Activated CD4-positive, alpha-beta T cell treated with anti-CD3 and anti-CD28 coated beads, Interleukin-2, Interleukin-4, amounts not matched to agents 100 ng/mL and 50 ng/mL, durations not matched to agents 16 hours and 8 hours (primary cell): ENCODE data around the gene KLK10.

Source experiments
- DNase-seq: peaks from one replicate; pipeline ENCODE4 v3.0.0-alpha.2; 2020; ENCODE audit warnings: low spot score

Gene KLK10

GRCh38 chr19:50967929-50968715 lies 51.4 kb downstream of the KLK10 start:
- no peak for DNase-seq

DNA sequence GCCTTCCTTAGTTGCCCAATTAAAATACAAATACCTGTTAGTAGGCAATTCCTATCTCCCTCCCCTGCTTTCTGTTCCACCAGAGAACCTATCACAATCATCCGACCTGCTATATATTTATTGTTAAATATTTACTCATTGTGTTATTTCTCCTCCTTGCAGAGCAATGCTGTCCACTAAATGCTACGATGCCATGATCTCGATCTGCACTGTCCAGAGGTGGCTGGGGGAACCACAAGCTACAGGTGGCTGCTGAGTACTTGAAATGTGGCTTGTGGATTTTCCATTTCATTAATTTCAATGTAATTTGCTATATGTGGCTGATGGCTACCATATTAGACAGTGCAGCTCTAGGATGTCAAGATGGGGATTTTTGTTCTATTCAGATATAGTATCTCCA lies 55.2 kb downstream of the KLK10 start:
- no peak for DNase-seq

DNA sequence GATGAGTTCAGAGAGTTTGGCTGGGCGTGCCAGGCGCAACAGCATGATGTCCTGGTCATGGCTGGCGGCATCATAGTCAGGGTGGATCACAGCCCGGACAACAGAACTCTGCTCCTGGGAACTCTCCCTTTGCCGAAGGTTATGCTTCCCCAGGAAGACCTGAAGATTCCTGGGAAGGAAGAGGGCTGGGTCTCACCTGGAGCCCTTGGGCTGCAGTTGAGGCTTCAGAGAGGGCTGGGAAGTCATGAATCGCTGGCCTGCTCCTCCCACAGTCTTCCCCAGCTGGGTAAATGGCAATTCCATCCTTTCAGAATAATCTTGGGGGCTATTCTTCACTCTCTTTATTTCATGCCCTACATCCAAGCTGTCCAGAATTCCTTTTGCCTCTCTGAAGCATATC lies 56.1 kb downstream of the KLK10 start:
- no peak for DNase-seq
